Measurements from ENCODE around the gene NCAM1. TPM values are rescaled to one million over a fixed set of nuclear protein-coding genes. Genes with fewer than 3 reads are reported as not detected.

NCAM1 gene
- polyA plus RNA-seq, 1 experiment = 0.27 TPM

DNA sequence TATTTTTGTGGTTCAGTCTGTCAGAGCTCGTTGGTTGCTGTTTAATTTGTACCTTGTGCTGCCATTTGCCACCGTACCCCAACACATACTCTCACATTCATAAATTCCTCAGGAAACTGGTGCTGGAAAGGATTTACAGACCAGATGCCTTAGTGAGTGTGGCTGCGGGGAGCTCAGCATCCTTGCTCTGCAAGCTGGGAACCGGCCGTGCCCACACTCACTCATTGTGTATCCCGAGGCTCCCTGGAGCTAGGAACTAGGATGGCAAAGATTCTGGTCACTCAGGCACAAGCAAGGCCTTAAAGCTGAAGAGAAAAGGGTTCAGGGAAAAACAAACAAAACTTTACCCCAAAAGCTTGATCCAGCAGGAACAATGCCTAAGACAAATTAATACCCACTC lies 288.6 kb downstream of the NCAM1 start:
- no peaks in the 10 kb centered on the region; the same call in 1 of the 2 replicates for H3K27me3 ChIP-seq (ENCODE audit: control insufficient read depth, insufficient read depth, low read length)
- H3K36me3 ChIP-seq (ENCODE audit: control insufficient read depth, insufficient read depth, low read length) = no peaks in the 10 kb centered on the region
- ChIA-PET CTCF (no interaction called here), POLR2A (no interaction called here)
- TF ChIP-seq, protein P1, sequence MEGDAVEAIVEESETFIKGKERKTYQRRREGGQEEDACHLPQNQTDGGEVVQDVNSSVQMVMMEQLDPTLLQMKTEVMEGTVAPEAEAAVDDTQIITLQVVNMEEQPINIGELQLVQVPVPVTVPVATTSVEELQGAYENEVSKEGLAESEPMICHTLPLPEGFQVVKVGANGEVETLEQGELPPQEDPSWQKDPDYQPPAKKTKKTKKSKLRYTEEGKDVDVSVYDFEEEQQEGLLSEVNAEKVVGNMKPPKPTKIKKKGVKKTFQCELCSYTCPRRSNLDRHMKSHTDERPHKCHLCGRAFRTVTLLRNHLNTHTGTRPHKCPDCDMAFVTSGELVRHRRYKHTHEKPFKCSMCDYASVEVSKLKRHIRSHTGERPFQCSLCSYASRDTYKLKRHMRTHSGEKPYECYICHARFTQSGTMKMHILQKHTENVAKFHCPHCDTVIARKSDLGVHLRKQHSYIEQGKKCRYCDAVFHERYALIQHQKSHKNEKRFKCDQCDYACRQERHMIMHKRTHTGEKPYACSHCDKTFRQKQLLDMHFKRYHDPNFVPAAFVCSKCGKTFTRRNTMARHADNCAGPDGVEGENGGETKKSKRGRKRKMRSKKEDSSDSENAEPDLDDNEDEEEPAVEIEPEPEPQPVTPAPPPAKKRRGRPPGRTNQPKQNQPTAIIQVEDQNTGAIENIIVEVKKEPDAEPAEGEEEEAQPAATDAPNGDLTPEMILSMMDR (IDR thresholded peaks at IDR 0.05; ENCODE audit: insufficient read depth, low read depth, low read length) = no peak
- DNase-seq (ENCODE audit: low read depth) = no peak
- H3K4me3 ChIP-seq (ENCODE audit: low read depth, low read length) = no peak overlapping the region

DNA sequence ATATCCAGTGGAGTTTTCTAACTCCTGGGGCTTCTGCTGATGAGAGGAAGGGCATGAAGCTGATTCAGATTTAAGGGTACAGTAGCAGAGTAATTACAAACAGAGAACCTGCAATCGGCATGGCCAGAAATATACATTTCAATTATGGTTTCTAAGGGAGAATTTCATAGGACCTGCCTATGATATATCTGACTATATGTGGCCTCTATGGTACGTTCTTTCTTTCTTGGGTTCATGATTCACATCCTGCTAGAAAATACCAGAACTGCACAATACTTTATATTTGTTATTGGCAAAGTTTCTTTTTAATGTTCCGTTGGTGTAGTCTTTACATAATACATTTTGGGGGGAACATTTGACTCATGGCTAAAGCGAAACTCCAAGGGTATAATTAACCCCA lies 290.1 kb downstream of the NCAM1 start:
- DNase-seq (ENCODE audit: low read depth) = no peak
- no peak overlapping the region for H3K4me3 ChIP-seq (ENCODE audit: low read depth, low read length)
- TF ChIP-seq, protein P1 (IDR thresholded peaks at IDR 0.05; ENCODE audit: insufficient read depth, low read depth, low read length) = no peak
- H3K27me3 ChIP-seq (ENCODE audit: control insufficient read depth, insufficient read depth, low read length) = no peaks in the 10 kb centered on the region; the same call in 1 of the 2 replicates
- ChIA-PET CTCF (no interaction called here), POLR2A (no interaction called here)
- no peaks in the 10 kb centered on the region for H3K36me3 ChIP-seq (ENCODE audit: control insufficient read depth, insufficient read depth, low read length)

DNA sequence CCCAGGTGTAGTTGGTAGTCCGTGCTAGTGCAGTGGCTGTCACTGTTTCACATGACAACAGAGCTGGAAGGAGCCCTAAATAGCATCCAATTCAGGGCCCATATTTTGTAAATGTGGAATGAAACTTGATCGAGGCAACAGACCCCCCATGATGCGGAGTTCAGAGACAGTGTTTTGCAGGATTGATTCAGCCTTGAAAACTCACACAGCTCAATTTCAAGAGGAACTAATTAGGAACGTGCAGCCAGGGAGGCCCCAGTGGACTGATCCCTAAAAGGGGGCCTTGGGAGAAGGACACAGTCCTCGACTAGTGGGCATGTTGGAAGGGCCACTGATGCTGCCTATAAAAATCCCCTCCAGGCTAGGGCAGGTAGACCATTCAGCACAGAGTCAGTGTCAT lies 292.2 kb downstream of the NCAM1 start:
- H3K36me3 ChIP-seq (ENCODE audit: control insufficient read depth, insufficient read depth, low read length) = no peaks in the 10 kb centered on the region
- TF ChIP-seq, protein P1 (IDR thresholded peaks at IDR 0.05; ENCODE audit: insufficient read depth, low read depth, low read length) = no peak
- POLR2A ChIA-PET = no interaction called here
- no peak overlapping the region for H3K4me3 ChIP-seq (ENCODE audit: low read depth, low read length)
- no peak for DNase-seq (ENCODE audit: low read depth)
- CTCF ChIA-PET = no interaction called here
- no peaks in the 10 kb centered on the region; the same call in 1 of the 2 replicates for H3K27me3 ChIP-seq (ENCODE audit: control insufficient read depth, insufficient read depth, low read length)

DNA sequence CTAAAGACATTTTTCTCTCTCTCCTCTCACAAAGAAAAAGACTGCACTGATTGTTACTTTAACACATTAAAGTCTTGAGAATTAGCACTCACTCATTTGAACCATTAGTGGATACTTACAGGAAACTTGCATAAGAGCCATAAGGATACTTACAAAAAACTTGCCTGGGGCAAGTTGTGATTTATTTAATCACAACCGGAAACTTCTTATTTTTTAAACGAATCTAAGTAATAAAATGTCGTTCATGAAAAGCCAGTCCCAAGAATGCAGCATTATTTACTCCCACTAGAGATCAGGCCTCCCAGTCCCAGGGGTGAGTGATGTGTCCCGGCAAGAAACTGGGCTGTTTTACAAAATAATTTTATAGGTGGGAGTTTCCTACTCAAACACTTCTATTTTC lies 293.9 kb downstream of the NCAM1 start:
- ChIA-PET POLR2A (no interaction called here), CTCF (interaction anchor here (0.6 kb wide), 1 partner anchor 12 kb away, joined by 3 read pairs; no protein-coding TSS in a partner anchor)
- no peak overlapping the region for H3K4me3 ChIP-seq (ENCODE audit: low read depth, low read length)
- H3K36me3 ChIP-seq (ENCODE audit: control insufficient read depth, insufficient read depth, low read length) = no peaks in the 10 kb centered on the region
- TF ChIP-seq, protein P1 (IDR thresholded peaks at IDR 0.05; ENCODE audit: insufficient read depth, low read depth, low read length) = no peak
- DNase-seq (ENCODE audit: low read depth) = no peak
- no peaks in the 10 kb centered on the region for H3K27me3 ChIP-seq (ENCODE audit: control insufficient read depth, insufficient read depth, low read length)

DNA sequence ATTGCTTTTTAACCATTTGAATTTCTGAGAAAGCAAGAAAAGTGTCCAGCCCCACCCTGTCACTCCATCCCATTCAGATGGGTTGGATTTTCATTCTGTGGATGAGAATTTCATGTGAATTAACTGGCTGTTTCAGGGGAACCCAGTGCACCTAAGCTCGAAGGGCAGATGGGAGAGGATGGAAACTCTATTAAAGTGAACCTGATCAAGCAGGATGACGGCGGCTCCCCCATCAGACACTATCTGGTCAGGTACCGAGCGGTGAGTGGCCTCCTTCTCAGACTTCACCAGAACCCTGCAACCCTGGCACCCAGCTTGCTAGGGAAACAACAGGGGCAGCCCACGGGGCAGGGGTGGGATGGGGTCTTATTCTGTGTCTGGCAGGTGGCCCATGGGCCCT lies 294.5 kb downstream of the NCAM1 start:
- no peak for DNase-seq (ENCODE audit: low read depth)
- H3K27me3 ChIP-seq (ENCODE audit: control insufficient read depth, insufficient read depth, low read length) = no peaks in the 10 kb centered on the region
- no peaks in the 10 kb centered on the region for H3K36me3 ChIP-seq (ENCODE audit: control insufficient read depth, insufficient read depth, low read length)
- ChIA-PET POLR2A (no interaction called here), CTCF (no interaction called here)
- TF ChIP-seq, protein P1 (IDR thresholded peaks at IDR 0.05; ENCODE audit: insufficient read depth, low read depth, low read length) = no peak
- no peak overlapping the region for H3K4me3 ChIP-seq (ENCODE audit: low read depth, low read length)
